Measurements from ENCODE around the gene OR52E1.
"Not testable (repeated sequence)": the region's sequence is repeated elsewhere in the genome, so short reads cannot be mapped to it uniquely, and the experiment has no call there.

The OR52E1 gene

DNA sequence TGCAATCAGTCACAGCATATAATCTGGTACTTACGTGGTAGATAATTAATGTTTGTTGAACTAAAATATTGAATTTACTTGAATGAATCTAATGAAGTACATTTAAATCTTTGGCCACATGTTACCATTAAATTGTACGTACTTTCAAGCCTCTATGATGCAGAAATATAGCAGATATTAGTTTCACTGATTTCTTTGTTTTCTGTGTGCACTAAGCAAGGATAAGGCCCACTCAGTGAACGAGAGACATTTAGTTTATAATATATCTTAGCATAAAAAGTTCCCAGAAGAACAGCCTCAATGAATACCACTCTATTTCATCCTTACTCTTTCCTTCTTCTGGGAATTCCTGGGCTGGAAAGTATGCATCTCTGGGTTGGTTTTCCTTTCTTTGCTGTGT is at the start of gene OR52E1:
TSS of gene OR52E1 (plus strand) at position 301 of the 400 bp plus-strand sequence.
- DNase-seq, result no peak
- TF ChIP-seq GATA1 (IDR thresholded peaks at IDR 0.05; ENCODE audit: low read depth, low read length), result no peak

- TF ChIP-seq GATA1 (IDR thresholded peaks at IDR 0.05; ENCODE audit: low read depth, low read length) (no peak), POLR2A (IDR thresholded peaks at IDR 0.05; ENCODE audit: low read length) (no peak)
- DNase-seq, result no peak
Observed at GRCh38 chr11:5021996-5022395, 47.4 kb upstream of the OR52E1 start.

- no peak for DNase-seq
- no peak for TF ChIP-seq GATA1 (IDR thresholded peaks at IDR 0.05; ENCODE audit: low read depth, low read length)
- TF ChIP-seq POLR2A (IDR thresholded peaks at IDR 0.05; ENCODE audit: low read length), result no peak
Observed at GRCh38 chr11:5036669-5037068, 32.7 kb upstream of the OR52E1 start.

DNA sequence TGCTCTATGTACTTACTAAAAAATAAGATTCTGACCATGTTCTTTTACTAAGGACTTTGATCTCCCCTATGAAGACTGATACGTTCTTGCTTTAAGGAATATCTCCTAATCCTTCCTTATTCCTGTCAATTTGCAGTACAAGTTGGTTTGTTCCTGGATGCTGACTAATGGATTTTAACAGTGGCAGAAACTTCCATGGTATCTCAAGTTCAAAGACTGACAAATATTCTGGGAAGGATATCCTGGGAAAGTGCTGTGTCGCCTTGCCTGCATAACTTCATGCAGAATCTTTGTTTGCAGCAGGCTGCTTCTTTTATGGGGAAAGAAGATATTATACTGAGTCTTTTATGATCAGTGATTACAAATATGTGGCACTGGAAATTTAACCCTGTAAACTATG is 31.4 kb upstream of the OR52E1 start:
- TF ChIP-seq POLR2A (IDR thresholded peaks at IDR 0.05; ENCODE audit: low read length) (no peak), GATA1 (IDR thresholded peaks at IDR 0.05; ENCODE audit: low read depth, low read length) (no peak)
- DNase-seq, result no peak

- DNase-seq, result no peak
- TF ChIP-seq POLR2A (IDR thresholded peaks at IDR 0.05; ENCODE audit: low read length) (no peak), GATA1 (IDR thresholded peaks at IDR 0.05; ENCODE audit: low read depth, low read length) (no peak)
Observed at GRCh38 chr11:5038341-5038740, 31.0 kb upstream of the OR52E1 start.

DNA sequence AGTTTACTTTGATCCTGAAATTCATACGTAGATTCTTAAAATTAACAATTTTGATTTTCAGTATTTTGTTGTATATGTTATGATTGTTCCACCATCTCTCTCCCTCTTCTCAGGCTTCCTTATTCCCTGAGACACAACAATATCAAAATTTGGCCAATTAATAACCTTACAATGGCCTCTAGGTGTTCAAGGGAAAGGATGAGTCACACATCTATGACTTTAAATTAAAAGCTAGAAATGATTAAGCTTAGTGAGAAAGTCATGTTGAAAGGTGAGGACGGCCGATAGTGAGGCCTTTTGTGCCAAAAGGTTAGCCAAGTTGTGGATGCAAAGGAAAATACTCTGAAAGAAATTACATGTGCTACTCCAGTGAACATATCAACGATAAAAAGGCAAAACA is 28.5 kb upstream of the OR52E1 start:
- DNase-seq, result no peak
- no peak for TF ChIP-seq POLR2A (IDR thresholded peaks at IDR 0.05; ENCODE audit: low read length)
- TF ChIP-seq GATA1 (IDR thresholded peaks at IDR 0.05; ENCODE audit: low read depth, low read length), result no peak

GRCh38 chr11:5042091-5042490 is 27.3 kb upstream of the OR52E1 start:
- DNase-seq, result no peak
- TF ChIP-seq GATA1 (IDR thresholded peaks at IDR 0.05; ENCODE audit: low read depth, low read length), result no peak

DNA sequence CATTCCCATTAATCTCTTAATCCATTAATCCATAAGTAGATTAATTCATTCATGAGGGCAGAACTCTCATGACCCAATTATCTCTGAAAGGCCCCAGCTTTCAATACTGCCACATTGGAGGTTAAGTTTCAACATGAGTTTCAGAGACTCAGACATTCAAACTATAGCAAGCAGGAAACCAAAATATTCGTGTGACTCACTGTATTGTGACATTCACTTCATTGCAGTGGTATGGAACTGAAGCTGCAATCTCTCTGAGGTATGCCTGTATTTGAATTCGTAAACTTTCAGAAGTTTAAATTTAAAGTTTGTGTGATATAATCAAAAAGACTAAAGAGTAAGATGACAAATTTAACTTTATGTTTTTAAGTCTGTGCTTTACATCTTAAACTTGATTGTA is 26.0 kb upstream of the OR52E1 start:
- no peak for DNase-seq
- no peak for TF ChIP-seq POLR2A (IDR thresholded peaks at IDR 0.05; ENCODE audit: low read length)
- TF ChIP-seq GATA1 (IDR thresholded peaks at IDR 0.05; ENCODE audit: low read depth, low read length), result no peak

DNA sequence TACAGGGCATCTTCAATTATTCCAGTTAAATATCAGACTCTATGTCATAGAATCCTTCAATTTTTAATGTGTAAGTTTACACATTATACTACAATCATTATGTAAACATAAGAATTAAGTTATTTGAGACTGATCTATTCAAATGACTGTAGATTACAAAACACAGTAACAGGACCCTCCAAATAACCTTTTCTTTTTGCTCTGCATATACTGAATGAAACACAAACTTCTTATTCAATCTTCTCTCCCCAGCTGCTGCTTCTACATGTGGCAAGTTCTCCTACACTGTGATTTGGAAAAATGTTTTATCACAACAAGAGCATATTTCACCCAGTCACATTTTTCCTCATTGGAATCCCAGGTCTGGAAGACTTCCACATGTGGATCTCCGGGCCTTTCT is 23.1 kb upstream of the OR52E1 start, which contains the start of gene OR52J3:
TSS of gene OR52J3 (plus strand) at position 301 of the 400 bp plus-strand sequence. CDS start at position 301, 0 bp downstream.
- DNase-seq, result no peak
- TF ChIP-seq POLR2A (IDR thresholded peaks at IDR 0.05; ENCODE audit: low read length), result no peak
- TF ChIP-seq GATA1 (IDR thresholded peaks at IDR 0.05; ENCODE audit: low read depth, low read length), result no peak

DNA sequence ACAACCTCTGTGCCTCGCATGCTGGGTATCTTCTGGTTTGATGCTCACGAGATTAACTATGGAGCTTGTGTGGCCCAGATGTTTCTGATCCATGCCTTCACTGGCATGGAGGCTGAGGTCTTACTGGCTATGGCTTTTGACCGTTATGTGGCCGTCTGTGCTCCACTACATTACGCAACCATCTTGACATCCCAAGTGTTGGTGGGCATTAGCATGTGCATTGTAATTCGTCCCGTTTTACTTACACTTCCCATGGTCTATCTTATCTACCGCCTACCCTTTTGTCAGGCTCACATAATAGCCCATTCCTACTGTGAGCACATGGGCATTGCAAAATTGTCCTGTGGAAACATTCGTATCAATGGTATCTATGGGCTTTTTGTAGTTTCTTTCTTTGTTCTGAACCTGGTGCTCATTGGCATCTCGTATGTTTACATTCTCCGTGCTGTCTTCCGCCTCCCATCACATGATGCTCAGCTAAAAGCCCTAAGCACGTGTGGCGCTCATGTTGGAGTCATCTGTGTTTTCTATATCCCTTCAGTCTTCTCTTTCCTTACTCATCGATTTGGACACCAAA is 22.5 kb upstream of the OR52E1 start:
- no peak for DNase-seq
- TF ChIP-seq GATA1 (IDR thresholded peaks at IDR 0.05; ENCODE audit: low read depth, low read length) (no peak), POLR2A (IDR thresholded peaks at IDR 0.05; ENCODE audit: low read length) (no peak)

- DNase-seq, result not testable (repeated sequence)
Observed at GRCh38 chr11:5058679-5059078, 10.7 kb upstream of the OR52E1 start.

DNA sequence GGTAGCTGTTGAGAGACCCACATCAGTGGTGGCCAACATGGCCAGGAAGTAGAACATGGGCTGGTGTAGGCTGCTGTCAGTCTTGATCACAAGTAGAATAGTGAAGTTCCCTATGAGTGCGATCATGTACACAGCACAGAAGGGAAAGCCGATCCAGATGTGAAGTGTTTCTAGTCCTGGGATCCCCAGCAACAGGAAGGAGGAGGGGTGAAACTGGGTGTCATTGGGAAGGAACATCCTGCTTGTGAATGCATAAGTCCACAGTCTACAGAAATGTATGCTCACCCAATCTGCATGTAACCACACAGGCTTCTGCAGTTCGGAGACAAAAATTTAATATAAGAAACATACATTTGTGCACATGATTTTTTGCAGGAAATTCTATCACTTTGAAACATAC is 10.0 kb upstream of the OR52E1 start, which contains the start of gene OR52E2:
TSS of gene OR52E2 (minus strand) at position 237 of the 400 bp plus-strand sequence. CDS start at position 237, 0 bp downstream.
- TF ChIP-seq GATA1 (IDR thresholded peaks at IDR 0.05; ENCODE audit: low read depth, low read length) (no peak), POLR2A (IDR thresholded peaks at IDR 0.05; ENCODE audit: low read length) (no peak)
- no peak for DNase-seq

DNA sequence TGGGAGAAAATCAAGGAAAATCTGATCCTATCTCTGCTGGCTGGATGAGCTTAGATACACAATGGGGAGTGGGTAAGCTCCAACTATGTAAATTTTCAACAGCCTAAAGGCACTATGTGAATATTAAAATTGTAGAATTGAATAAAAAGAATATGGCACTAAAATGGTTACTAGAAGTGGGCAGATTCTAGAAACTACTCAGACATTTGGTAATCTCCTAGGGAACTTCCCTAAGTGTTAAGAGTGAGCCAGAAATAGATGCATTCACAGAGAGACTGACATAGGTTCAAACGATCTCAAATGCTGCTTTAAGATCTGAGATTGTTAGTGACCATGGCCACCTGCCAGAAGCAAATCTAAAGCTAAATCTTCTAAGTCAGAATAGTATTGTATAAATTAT is 4.3 kb upstream of the OR52E1 start:
- no peak for DNase-seq
- TF ChIP-seq POLR2A (IDR thresholded peaks at IDR 0.05; ENCODE audit: low read length) (no peak), GATA1 (IDR thresholded peaks at IDR 0.05; ENCODE audit: low read depth, low read length) (no peak)

GRCh38 chr11:5071799-5072198 is 2.4 kb downstream of the OR52E1 start:
- TF ChIP-seq POLR2A (IDR thresholded peaks at IDR 0.05; ENCODE audit: low read length) (no peak), GATA1 (IDR thresholded peaks at IDR 0.05; ENCODE audit: low read depth, low read length) (no peak)

GRCh38 chr11:5081405-5081804 is 12.0 kb downstream of the OR52E1 start:
- TF ChIP-seq POLR2A (IDR thresholded peaks at IDR 0.05; ENCODE audit: low read length) (no peak), GATA1 (IDR thresholded peaks at IDR 0.05; ENCODE audit: low read depth, low read length) (no peak)
- DNase-seq, result no peak

More at GRCh38 chr11:5071799-5072198, 2.4 kb downstream of the OR52E1 start:
- DNase-seq, result no peak

DNA sequence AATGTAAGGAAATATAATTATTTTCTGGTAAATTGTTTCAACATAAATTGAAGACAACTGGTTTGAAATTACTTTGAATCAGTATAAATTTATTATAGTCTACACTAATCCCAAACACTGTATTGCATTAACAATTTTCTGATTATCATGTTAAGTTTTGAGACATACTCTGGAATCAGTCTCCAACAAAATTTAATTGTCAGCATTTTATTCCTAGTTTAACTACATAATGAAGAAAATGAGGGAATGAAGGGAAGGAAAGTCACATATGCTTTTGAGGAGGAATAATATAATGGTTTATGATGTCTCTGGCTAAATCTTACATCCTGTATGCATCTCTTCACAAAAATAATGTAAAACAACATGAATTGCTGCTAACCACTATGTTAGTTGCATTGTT is 14.2 kb downstream of the OR52E1 start:
- TF ChIP-seq POLR2A (IDR thresholded peaks at IDR 0.05; ENCODE audit: low read length) (no peak), GATA1 (IDR thresholded peaks at IDR 0.05; ENCODE audit: low read depth, low read length) (no peak)
- no peak for DNase-seq
